GM23248 (cell line): ENCODE data around the gene TRIM17. TPM values are rescaled to one million over a fixed set of nuclear protein-coding genes. Genes with fewer than 3 reads are reported as not detected.

ENCODE experiments used
- DNase-seq: peaks from one replicate; pipeline ENCODE4 v3.0.0-alpha.2; 2015
- H2AFZ ChIP-seq: fragments of 200-600 bp; sonication (generic); 2 replicates; pipeline ENCODE4 v1.6.1; 2016; ENCODE audit warnings: antibody characterized with exemption
- H3F3A ChIP-seq: fragments of 200-600 bp; sonication (generic); 2 replicates; pipeline ENCODE4 v1.6.1; 2016; ENCODE audit warnings: mild to moderate bottlenecking, antibody characterized with exemption, mixed run types; ENCODE audit not compliant: insufficient read depth
- H3K27ac ChIP-seq: fragments of 200-600 bp; sonication (generic); 2 replicates; pipeline ENCODE4 v1.5.1; 2016; ENCODE audit warnings: mild to moderate bottlenecking
- H3K27me3 ChIP-seq: fragments of 200-600 bp; sonication (generic); replicated peaks from 2 replicates; pipeline ENCODE4 v1.6.1; 2016; ENCODE audit warnings: mild to moderate bottlenecking; ENCODE audit not compliant: insufficient read depth
- H3K36me3 ChIP-seq: fragments of 200-600 bp; sonication (generic); 2 replicates; pipeline ENCODE4 v1.6.1; 2016; ENCODE audit warnings: low read depth, mild to moderate bottlenecking
- H3K4me1 ChIP-seq: fragments of 200-600 bp; sonication (generic); 2 replicates; pipeline ENCODE4 v1.6.1; 2016; ENCODE audit warnings: mild to moderate bottlenecking; ENCODE audit not compliant: insufficient read depth
- H3K4me2 ChIP-seq: fragments of 200-600 bp; sonication (generic); one replicate; pipeline ENCODE4 v1.6.1; 2016; ENCODE audit warnings: mild to moderate bottlenecking; ENCODE audit not compliant: unreplicated experiment
- H3K4me3 ChIP-seq: fragments of 200-600 bp; sonication (generic); 2 replicates; pipeline ENCODE4 v1.5.1; 2016; ENCODE audit warnings: mild to moderate bottlenecking
- H3K79me2 ChIP-seq: fragments of 200-600 bp; sonication (generic); 2 replicates; pipeline ENCODE4 v1.6.1; 2016; ENCODE audit warnings: mild to moderate bottlenecking; ENCODE audit not compliant: insufficient read depth
- H3K9ac ChIP-seq: fragments of 200-600 bp; sonication (generic); 2 replicates; pipeline ENCODE4 v1.6.1; 2016; ENCODE audit warnings: mild to moderate bottlenecking
- H3K9me2 ChIP-seq: fragments of 200-600 bp; sonication (generic); 2 replicates; pipeline ENCODE4 v1.6.1; 2016; ENCODE audit warnings: mixed run types, mild to moderate bottlenecking, moderate library complexity; ENCODE audit not compliant: insufficient read depth
- H3K9me3 ChIP-seq: fragments of 200-600 bp; sonication (generic); one replicate; pipeline ENCODE4 v1.6.1; 2017; ENCODE audit warnings: low read depth
- H4K20me1 ChIP-seq: fragments of 200-600 bp; sonication (generic); 2 replicates; pipeline ENCODE4 v1.6.0; 2016; ENCODE audit not compliant: insufficient read depth
- EZH2 ChIP-seq: fragments of 200-600 bp; sonication (generic); IDR thresholded peaks from 2 replicates; pipeline ENCODE4 v1.6.1; 2018; ENCODE audit warnings: antibody characterized with exemption, mild to moderate bottlenecking; ENCODE audit not compliant: insufficient read depth, poor library complexity, severe bottlenecking
- EZH2phosphoT487 ChIP-seq: fragments of 200-600 bp; sonication (generic); IDR thresholded peaks from 2 replicates; pipeline ENCODE4 v1.6.1; 2018; ENCODE audit warnings: antibody characterized with exemption, moderate library complexity, mild to moderate bottlenecking, low read depth; ENCODE audit not compliant: insufficient read depth
- WGBS, 2 experiments: methylation state at CpG; one replicate each; pipeline ENCODE4 v1.1.6; 2015 to 2017; ENCODE audit warnings: low lambda C conversion rate in 2 of 2, low coverage in 1 of 2; ENCODE audit errors: missing lambda C conversion rate in 2 of 2; 5-methylcytosine and 5-hydroxymethylcytosine counted together
- in situ Hi-C: fragments of 300-500 bp; cut with MboI; formaldehyde crosslinking; loops from 2 replicates; pipeline ENCODE4 v1.15.0; 2020
- polyA plus RNA-seq: library from polyadenylated mRNA; unstranded; fragments of >200 nt; fragmentation: Nextera tagmentation; extraction: Ambion mirVana; gene quantifications from 2 replicates; pipeline ENCODE4 v1.2.1, GENCODE V29; 2016
- total RNA-seq: library from RNA; depleted of rRNA; stranded (reverse); fragments of >200 nt; shearing (Covaris generic); gene quantifications from 2 replicates; pipeline ENCODE4 v1.2.3, GENCODE V29; 2014

TRIM17 gene
- total and polyA plus RNA-seq, 2 experiments from 2014 or later = 0.26 TPM; not detected in 1

DNA sequence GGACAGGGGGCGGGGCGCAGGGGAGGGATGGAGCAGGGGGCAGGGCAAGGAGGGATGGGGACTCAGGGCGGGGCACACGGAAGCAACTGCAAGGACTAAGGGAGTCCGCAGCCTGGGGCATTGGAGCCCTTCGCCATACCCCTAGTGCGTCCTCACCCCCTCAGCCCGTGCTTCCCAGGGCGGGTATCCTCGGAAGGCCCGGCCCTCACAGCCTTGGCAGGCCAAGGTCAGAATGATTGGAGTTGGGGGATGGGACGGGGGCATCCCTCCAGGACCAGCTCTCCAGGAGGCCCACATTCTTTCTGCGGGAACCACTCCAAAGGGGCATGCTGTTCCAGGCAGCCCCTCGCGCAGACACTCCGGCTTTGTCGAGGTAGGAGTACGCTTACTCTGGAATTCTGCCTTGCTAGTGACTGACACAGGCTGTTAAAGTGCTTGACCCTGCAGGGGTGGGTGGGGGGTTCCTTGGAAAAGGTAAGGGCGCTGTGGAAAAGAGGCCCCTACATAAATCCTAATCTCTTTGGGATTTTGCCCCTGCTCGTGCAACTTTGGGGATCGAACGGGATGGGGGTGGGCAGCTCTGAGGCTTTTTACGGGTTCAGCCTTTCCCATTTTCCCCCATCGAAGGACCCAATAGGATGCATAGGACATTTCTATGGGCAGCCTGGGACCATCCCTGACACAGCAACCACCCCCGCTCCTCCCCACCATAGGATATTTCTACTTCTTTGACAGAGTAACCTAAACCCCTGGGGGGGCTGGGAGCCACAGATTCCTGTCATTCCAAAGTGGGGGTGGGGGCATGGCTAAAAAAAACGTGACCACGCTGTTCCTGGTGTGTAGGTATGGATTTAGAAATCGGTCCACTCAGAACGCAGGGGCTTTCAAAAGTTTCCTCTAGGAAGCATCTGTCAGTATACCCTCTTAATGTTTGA, 9.3 kb downstream of the TRIM17 start:
- no peak overlapping the region for H3K27ac ChIP-seq
- peaks cover 3% of the 10 kb centered on the region; the same call in 1 of the 2 replicates for H3K36me3 ChIP-seq
- peak; percentile 9 for DNase-seq
- H3K27me3 ChIP-seq = no peaks in the 10 kb centered on the region
- in situ Hi-C loops = no loop called here
- 9 to 10% methylated on average over 24 to 29 of the region's 29 CpGs for WGBS, 2 experiments
- no peaks in the 10 kb centered on the region for H3F3A ChIP-seq
- H3K79me2 ChIP-seq = peaks cover 54% of the 10 kb centered on the region
- 0 out of 2 replicates have a peak, but pooled peaks cover 7% of the 10 kb centered on the region for H4K20me1 ChIP-seq
- H3K9me2 ChIP-seq = no peaks in the 10 kb centered on the region
- H3K4me1 ChIP-seq = peaks cover 17% of the 10 kb centered on the region
- TF ChIP-seq EZH2 (no peak), EZH2phosphoT487 (no peak)
- H3K9ac ChIP-seq = peak overlapping the region; percentile 69
- H3K4me3 ChIP-seq = peak overlapping the region; percentile 85
- H3K9me3 ChIP-seq = no peaks in the 10 kb centered on the region
- peak overlapping the region; percentile 79 for H3K4me2 ChIP-seq
- H2AFZ ChIP-seq = peak overlapping the region; percentile 87

DNA sequence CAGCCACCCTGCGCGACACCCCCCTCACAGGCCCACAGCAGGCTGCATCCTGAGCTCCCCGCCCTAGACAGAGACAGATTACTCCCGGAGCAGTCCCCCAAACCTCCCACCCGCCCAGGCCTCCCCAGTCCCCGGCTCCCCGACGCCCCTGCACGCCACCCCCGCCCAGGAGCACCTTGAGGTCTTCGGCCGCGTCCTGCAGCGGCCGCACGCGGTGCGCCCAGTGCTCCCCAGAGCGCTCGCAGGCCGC, 10.8 kb downstream of the TRIM17 start:
- H3K79me2 ChIP-seq = peaks cover 69% of the 10 kb centered on the region
- H3K4me2 ChIP-seq = peak overlapping the region; percentile 93
- DNase-seq = no peak
- peaks cover 3% of the 10 kb centered on the region; the same call in 1 of the 2 replicates for H3K36me3 ChIP-seq
- in situ Hi-C loops = no loop called here
- peak overlapping the region; percentile 85 for H3K4me3 ChIP-seq
- no peaks in the 10 kb centered on the region for H3F3A ChIP-seq
- H3K27ac ChIP-seq = peak overlapping the region; percentile 58; the same call in 1 of the 2 replicates
- 0 out of 2 replicates have a peak, but pooled peaks cover 7% of the 10 kb centered on the region for H4K20me1 ChIP-seq
- no peaks in the 10 kb centered on the region for H3K9me2 ChIP-seq
- peak overlapping the region; percentile 82 for H3K9ac ChIP-seq
- H3K9me3 ChIP-seq = no peaks in the 10 kb centered on the region
- 0 to 1% methylated on average over 5 to 21 of the region's 21 CpGs for WGBS, 2 experiments
- H2AFZ ChIP-seq = peak overlapping the region; percentile 79; the same call in 1 of the 2 replicates
- H3K27me3 ChIP-seq = no peaks in the 10 kb centered on the region
- no peak for TF ChIP-seq EZH2phosphoT487
- no peak for TF ChIP-seq EZH2
- H3K4me1 ChIP-seq = peaks cover 17% of the 10 kb centered on the region

DNA sequence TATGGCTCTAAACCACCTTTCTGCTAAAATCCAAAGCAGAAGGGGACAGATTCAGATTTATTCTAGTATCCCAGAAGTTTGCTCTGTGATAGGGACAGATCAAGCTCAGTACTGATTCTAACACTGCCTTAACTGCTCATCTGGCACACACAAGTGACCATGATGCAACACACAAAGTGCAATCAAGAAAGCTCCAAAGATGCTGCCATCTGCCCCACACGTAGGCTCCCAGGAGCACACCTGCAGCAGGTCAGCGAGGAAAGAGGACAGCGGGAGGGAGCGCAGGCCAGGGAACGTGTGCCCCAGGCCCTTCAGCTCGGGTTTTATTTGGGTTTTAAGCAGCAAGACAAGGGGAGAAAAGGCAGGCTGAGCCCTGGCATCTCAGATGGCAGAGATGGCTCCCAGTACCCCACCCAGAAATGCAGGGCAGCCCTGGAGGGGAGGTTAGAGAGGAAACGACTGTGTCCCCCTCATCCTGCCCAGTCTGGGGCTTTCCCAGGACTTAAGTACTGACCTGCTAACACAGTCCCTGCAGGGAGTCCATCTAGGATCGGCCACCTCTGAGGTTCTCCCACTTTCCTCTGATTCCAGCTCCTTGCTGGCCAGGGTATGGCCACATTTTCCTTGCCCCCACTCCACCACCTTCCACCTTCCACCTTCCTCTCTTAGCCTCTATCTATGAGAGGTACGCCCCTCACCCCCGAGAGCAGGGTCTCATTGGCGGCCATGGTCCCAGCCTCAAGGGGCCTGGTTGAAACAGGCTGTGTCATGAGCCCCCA, 11.3 kb downstream of the TRIM17 start:
- H3K9me2 ChIP-seq = no peaks in the 10 kb centered on the region
- no peak overlapping the region for H3K27ac ChIP-seq
- 0 out of 2 replicates have a peak, but pooled peaks cover 7% of the 10 kb centered on the region for H4K20me1 ChIP-seq
- in situ Hi-C loops = no loop called here
- no peaks in the 10 kb centered on the region for H3K27me3 ChIP-seq
- no peaks in the 10 kb centered on the region for H3K9me3 ChIP-seq
- peaks cover 74% of the 10 kb centered on the region for H3K79me2 ChIP-seq
- peaks cover 3% of the 10 kb centered on the region; the same call in 1 of the 2 replicates for H3K36me3 ChIP-seq
- no peaks in the 10 kb centered on the region for H3F3A ChIP-seq
- H3K4me3 ChIP-seq = peak overlapping the region; percentile 85
- WGBS, 2 experiments = 19 to 32% methylated on average over 8 to 11 of the region's 11 CpGs
- peak overlapping the region; percentile 82 for H3K9ac ChIP-seq
- TF ChIP-seq EZH2 (no peak), EZH2phosphoT487 (no peak)
- H2AFZ ChIP-seq = no peak overlapping the region
- DNase-seq = peak; percentile 49
- H3K4me1 ChIP-seq = peaks cover 17% of the 10 kb centered on the region
- H3K4me2 ChIP-seq = peak overlapping the region; percentile 93

DNA sequence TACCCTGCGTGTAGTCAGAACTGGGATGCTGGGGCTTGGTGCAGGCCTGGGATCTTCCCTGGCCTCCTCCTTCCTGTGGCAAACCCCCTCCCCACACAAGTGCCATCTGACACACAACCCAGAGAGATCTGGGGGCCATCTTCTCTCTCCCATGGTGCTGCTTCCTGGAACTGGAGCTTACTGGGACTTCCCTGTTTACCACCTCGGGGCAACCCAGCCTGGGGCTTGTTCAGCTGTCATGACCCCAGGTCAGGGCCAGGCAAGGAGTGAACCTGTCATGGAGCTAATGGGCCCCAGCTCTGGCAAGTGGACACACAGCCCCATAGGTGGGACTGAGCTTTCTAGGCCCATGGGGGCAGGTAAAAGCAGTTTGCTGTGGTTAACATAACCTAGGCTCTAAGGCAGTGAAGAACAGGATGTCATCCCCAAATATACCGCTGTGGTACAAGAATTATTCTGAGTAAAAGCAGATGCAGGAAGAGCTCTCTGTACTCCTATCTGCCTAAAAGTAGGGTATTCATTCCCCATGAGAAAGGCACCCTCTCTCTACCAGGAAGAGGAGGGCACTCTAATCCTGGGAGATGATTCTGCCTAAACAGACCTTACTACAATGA, 12.4 kb downstream of the TRIM17 start:
- Histone ChIP-seq H3F3A (no peaks in the 10 kb centered on the region), H2AFZ (no peak overlapping the region), H3K9me2 (no peaks in the 10 kb centered on the region), H3K4me1 (peaks cover 17% of the 10 kb centered on the region), H3K9me3 (no peaks in the 10 kb centered on the region), H3K27me3 (no peaks in the 10 kb centered on the region), H4K20me1 (0 out of 2 replicates have a peak, but pooled peaks cover 7% of the 10 kb centered on the region), H3K27ac (no peak overlapping the region), H3K4me2 (peak overlapping the region; percentile 93), H3K4me3 (peak overlapping the region; percentile 85; the same call in 1 of the 2 replicates), H3K79me2 (peaks cover 80% of the 10 kb centered on the region), H3K9ac (peak overlapping the region; percentile 82; the same call in 1 of the 2 replicates), H3K36me3 (no peaks in the 10 kb centered on the region)
- no peak for DNase-seq
- 70 to 73% methylated on average over 3 of the region's 3 CpGs for WGBS, 2 experiments
- in situ Hi-C loops = no loop called here
- TF ChIP-seq EZH2 (no peak), EZH2phosphoT487 (no peak)
